ENCODE data around the gene RNF11. TPM values are rescaled to one million over a fixed set of nuclear protein-coding genes. Genes with fewer than 3 reads are reported as not detected.

Gene RNF11
- total RNA-seq, 1 donor: 199 TPM

GRCh38 chr1:51297401-51298321 is 61.6 kb downstream of the RNF11 start:
- DNase-seq (ENCODE audit: insufficient read length, low spot score, missing footprints): peak; percentile 68
- peaks cover 3% of the 10 kb centered on the region for H3K4me1 ChIP-seq (ENCODE audit: insufficient read depth, low read length)
- no peak for TF ChIP-seq CTCF (IDR thresholded peaks at IDR 0.05; ENCODE audit: extremely low read depth, low read depth, low read length)
- H3K4me3 ChIP-seq (ENCODE audit: insufficient read depth, low read length): peak overlapping the region; percentile 73
- H3K36me3 ChIP-seq (ENCODE audit: insufficient read depth, low read length): no peaks in the 10 kb centered on the region
- H3K27ac ChIP-seq (ENCODE audit: low read depth, low read length): no peak overlapping the region
- H2AFZ ChIP-seq (ENCODE audit: low read length): peak overlapping the region; percentile 78
- no peaks in the 10 kb centered on the region for H3K9me3 ChIP-seq (ENCODE audit: low read depth, low read length)
- peak overlapping the region; percentile 89 for H3K4me2 ChIP-seq (ENCODE audit: insufficient read depth, low read length)
- H4K20me1 ChIP-seq (ENCODE audit: insufficient read depth, low read length): no peaks in the 10 kb centered on the region
- no peaks in the 10 kb centered on the region for H3K27me3 ChIP-seq (ENCODE audit: insufficient read depth, low read length)
- H3K79me2 ChIP-seq (ENCODE audit: insufficient read depth, low read length): no peaks in the 10 kb centered on the region

- Histone ChIP-seq H3K27ac (ENCODE audit: low read depth, low read length) (no peak overlapping the region), H3K4me3 (ENCODE audit: insufficient read depth, low read length) (no peak overlapping the region), H2AFZ (ENCODE audit: low read length) (no peak overlapping the region), H3K27me3 (ENCODE audit: insufficient read depth, low read length) (no peaks in the 10 kb centered on the region), H3K79me2 (ENCODE audit: insufficient read depth, low read length) (no peaks in the 10 kb centered on the region), H3K4me1 (ENCODE audit: insufficient read depth, low read length) (peaks cover 3% of the 10 kb centered on the region), H3K36me3 (ENCODE audit: insufficient read depth, low read length) (no peaks in the 10 kb centered on the region), H3K9me3 (ENCODE audit: low read depth, low read length) (no peaks in the 10 kb centered on the region), H3K4me2 (ENCODE audit: insufficient read depth, low read length) (no peak overlapping the region), H4K20me1 (ENCODE audit: insufficient read depth, low read length) (no peaks in the 10 kb centered on the region)
- DNase-seq (ENCODE audit: insufficient read length, low spot score, missing footprints): no peak
- TF ChIP-seq CTCF (IDR thresholded peaks at IDR 0.05; ENCODE audit: extremely low read depth, low read depth, low read length): no peak
Observed at GRCh38 chr1:51298322-51298705, 62.2 kb downstream of the RNF11 start.

GRCh38 chr1:51299185-51299885 is 63.3 kb downstream of the RNF11 start:
- Histone ChIP-seq H3K4me3 (ENCODE audit: insufficient read depth, low read length) (no peak overlapping the region), H3K27me3 (ENCODE audit: insufficient read depth, low read length) (no peaks in the 10 kb centered on the region), H3K4me1 (ENCODE audit: insufficient read depth, low read length) (peaks cover 3% of the 10 kb centered on the region), H3K79me2 (ENCODE audit: insufficient read depth, low read length) (no peaks in the 10 kb centered on the region), H3K9me3 (ENCODE audit: low read depth, low read length) (no peaks in the 10 kb centered on the region), H4K20me1 (ENCODE audit: insufficient read depth, low read length) (no peaks in the 10 kb centered on the region), H2AFZ (ENCODE audit: low read length) (no peak overlapping the region), H3K27ac (ENCODE audit: low read depth, low read length) (no peak overlapping the region), H3K36me3 (ENCODE audit: insufficient read depth, low read length) (no peaks in the 10 kb centered on the region), H3K4me2 (ENCODE audit: insufficient read depth, low read length) (no peak overlapping the region)
- DNase-seq (ENCODE audit: insufficient read length, low spot score, missing footprints): no peak
- no peak for TF ChIP-seq CTCF (IDR thresholded peaks at IDR 0.05; ENCODE audit: extremely low read depth, low read depth, low read length)

Measured in osteoblast (primary cell).